GM12892 (cell line): ENCODE data around the gene DENND5A.

Source experiments
- POLR2A ChIP-seq: IDR thresholded peaks from 2 replicates; pipeline ENCODE4 v1.6.1; 2011; ENCODE audit warnings: low read depth, low read length, control low read depth
- POLR2AphosphoS5 ChIP-seq: IDR thresholded peaks from 2 replicates; pipeline ENCODE4 v1.6.1; 2011; ENCODE audit warnings: low read depth, low read length, control low read depth
- TAF1 ChIP-seq: IDR thresholded peaks from 2 replicates; pipeline ENCODE4 v1.6.1; 2011; ENCODE audit warnings: low read depth, mild to moderate bottlenecking, control low read depth, low read length, borderline replicate concordance

DNA sequence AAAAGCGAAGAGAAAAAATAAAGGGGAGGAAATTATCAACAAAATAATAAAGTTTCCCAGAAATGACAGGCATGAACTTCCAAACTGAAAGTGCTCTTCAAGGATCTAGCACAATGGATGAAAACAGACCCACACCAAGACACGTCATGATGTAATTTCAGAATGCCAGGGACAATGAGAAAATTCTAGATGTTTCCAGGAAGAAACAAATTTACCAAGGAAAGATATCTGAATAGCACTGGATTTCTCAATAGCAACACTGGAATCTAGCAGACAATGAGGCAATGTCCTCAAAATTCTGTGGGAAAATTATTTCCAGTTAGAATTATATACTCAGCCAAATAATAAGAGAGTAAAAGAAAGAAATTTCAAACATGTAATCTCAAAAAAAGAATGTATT, 46.0 kb downstream of the DENND5A start:
- TF ChIP-seq POLR2A = no peak
- no peak for TF ChIP-seq POLR2AphosphoS5
- TF ChIP-seq TAF1 = no peak
